Fibroblast of lung (primary cell): ENCODE measurements around the gene UBA1.

Experiments
- CTCF ChIP-seq, 2 donors: IDR thresholded peaks in 1 of 2; conservative IDR thresholded peaks in 1 of 2; 1 replicate in 1 of 2; 2 replicates in 1 of 2; pipeline ENCODE4 v1.5.1; 2011 to 2012; ENCODE audit warnings: low read length in 2 of 2, control low read depth in 1 of 2, inconsistent platforms in 1 of 2, low read depth in 1 of 2, mild to moderate bottlenecking in 1 of 2
- EZH2 ChIP-seq: IDR thresholded peaks from 2 replicates; pipeline ENCODE4 v1.5.1; 2012; ENCODE audit warnings: low read length, control low read depth, mild to moderate bottlenecking; ENCODE audit errors: missing control alignments

- TF ChIP-seq CTCF (conservative IDR thresholded peaks at IDR 0.05 in 1 of 2, IDR thresholded peaks at IDR 0.05 in 1 of 2; ENCODE audit: low read depth in 1 of 2, low read length in 2 of 2), result no peak
- TF ChIP-seq EZH2, result no peak
Measured at GRCh38 chrX:47156611-47157520, 36.8 kb upstream of the UBA1 start.
